Right lobe of liver (tissue), 4 donors: ENCODE measurements around the gene RAP1GDS1.

Experiments
- POLR2A ChIP-seq: fragments of 450-650 bp; IDR thresholded peaks from one replicate; pipeline ENCODE4 v1.6.1; 2017; ENCODE audit warnings: antibody characterized with exemption, mild to moderate bottlenecking
- TF ChIP-seq, protein P1 (sequence below), 4 donors: fragments of 200-600 bp in 3 of 4; fragments of 450-650 bp in 1 of 4; IDR thresholded peaks; one replicate each; pipeline versions ENCODE4 v1.5.1 to v1.8.0; 2016 to 2022; ENCODE audit warnings: antibody characterized with exemption in 4 of 4, mild to moderate bottlenecking in 2 of 4
- donor health status: DM: no; HTN: no; CAD: no.
- donor health status: DM: no; HTN: no; CAD: no.
- donor health status: DM: no; HTN: yes; CAD: no.

DNA sequence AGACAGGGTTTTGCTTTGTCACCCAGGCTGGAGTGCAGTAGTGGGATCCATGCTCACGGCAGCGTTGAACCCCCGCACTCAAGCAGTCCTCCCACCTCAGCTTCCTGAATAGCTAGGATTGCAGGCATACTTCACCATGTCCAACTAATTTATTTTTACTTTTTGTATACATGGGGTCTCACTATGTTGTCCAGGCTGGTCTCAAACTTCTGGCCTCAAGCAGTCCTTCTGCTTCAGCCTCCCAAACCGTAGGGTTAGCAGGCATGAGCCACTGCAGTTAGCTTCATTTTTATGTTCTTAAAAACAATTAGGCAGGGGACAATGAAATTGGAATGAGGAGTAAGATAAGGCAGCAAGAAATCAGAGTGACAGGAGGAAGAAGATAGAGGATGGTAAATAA is 50.5 kb downstream of the RAP1GDS1 start:
- TF ChIP-seq, protein P1, sequence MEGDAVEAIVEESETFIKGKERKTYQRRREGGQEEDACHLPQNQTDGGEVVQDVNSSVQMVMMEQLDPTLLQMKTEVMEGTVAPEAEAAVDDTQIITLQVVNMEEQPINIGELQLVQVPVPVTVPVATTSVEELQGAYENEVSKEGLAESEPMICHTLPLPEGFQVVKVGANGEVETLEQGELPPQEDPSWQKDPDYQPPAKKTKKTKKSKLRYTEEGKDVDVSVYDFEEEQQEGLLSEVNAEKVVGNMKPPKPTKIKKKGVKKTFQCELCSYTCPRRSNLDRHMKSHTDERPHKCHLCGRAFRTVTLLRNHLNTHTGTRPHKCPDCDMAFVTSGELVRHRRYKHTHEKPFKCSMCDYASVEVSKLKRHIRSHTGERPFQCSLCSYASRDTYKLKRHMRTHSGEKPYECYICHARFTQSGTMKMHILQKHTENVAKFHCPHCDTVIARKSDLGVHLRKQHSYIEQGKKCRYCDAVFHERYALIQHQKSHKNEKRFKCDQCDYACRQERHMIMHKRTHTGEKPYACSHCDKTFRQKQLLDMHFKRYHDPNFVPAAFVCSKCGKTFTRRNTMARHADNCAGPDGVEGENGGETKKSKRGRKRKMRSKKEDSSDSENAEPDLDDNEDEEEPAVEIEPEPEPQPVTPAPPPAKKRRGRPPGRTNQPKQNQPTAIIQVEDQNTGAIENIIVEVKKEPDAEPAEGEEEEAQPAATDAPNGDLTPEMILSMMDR (IDR thresholded peaks at IDR 0.05), result no peak
- no peak for TF ChIP-seq POLR2A
